HepG2 (cell line): Measurements from ENCODE around the gene MDP1. TPM values are rescaled to one million over a fixed set of nuclear protein-coding genes. Genes with fewer than 3 reads are reported as not detected.
A peak's percentile ranks its signal among the peaks of the same experiment; 100 is the strongest.

Experiments
- FIP1L1 ChIP-seq: fragments of 200-400 bp; formaldehyde crosslinking; IDR thresholded peaks from 2 replicates; pipeline ENCODE4 v1.6.1; 2018; ENCODE audit warnings: low read depth, mild to moderate bottlenecking, low read length, moderate library complexity, borderline replicate concordance; ENCODE audit not compliant: insufficient read depth
- JDP2 ChIP-seq: sonication (generic); formaldehyde crosslinking; IDR thresholded peaks from 2 replicates; pipeline ENCODE4 v1.8.1; 2022; ENCODE audit warnings: missing genetic modification reagents, borderline replicate concordance
- NFE2L2 ChIP-seq: fragments of 150-350 bp; IDR thresholded peaks from 2 replicates; pipeline ENCODE4 v1.6.1; 2014; ENCODE audit warnings: low read length
- NR2F1 ChIP-seq, 2 experiments: fragments of 450-650 bp in 1 of 2; formaldehyde crosslinking in 1 of 2; IDR thresholded peaks; 2 replicates each; pipeline versions ENCODE4 v1.5.0 to v1.6.1; 2016 to 2020; ENCODE audit warnings: mild to moderate bottlenecking in 1 of 2, missing compliant biosample characterization in 1 of 2, missing genetic modification reagents in 1 of 2, moderate library complexity in 1 of 2
- SMARCC2 ChIP-seq: fragments of 450-650 bp; IDR thresholded peaks from 2 replicates; pipeline ENCODE4 v1.6.1; 2017; ENCODE audit warnings: antibody characterized with exemption, mild to moderate bottlenecking
- ZBTB38 ChIP-seq: sonication (generic); formaldehyde crosslinking; IDR thresholded peaks from 2 replicates; pipeline ENCODE4 v1.5.1; 2020; ENCODE audit warnings: mild to moderate bottlenecking, missing genetic modification reagents
- ZMAT3 ChIP-seq: sonication (generic); formaldehyde crosslinking; conservative IDR thresholded peaks from 2 replicates; pipeline ENCODE4 v1.7.0; 2021; ENCODE audit warnings: missing genetic modification reagents
- ZNF224 ChIP-seq: sonication (generic); formaldehyde crosslinking; IDR thresholded peaks from 2 replicates; pipeline ENCODE4 v1.5.0; 2020; ENCODE audit warnings: mild to moderate bottlenecking, missing genetic modification reagents
- ZNF256 ChIP-seq: sonication (generic); formaldehyde crosslinking; conservative IDR thresholded peaks from 2 replicates; pipeline ENCODE4 v1.4.0; 2020; ENCODE audit warnings: missing genetic modification reagents
- ZNF282 ChIP-seq: fragments of 450-650 bp; IDR thresholded peaks from 2 replicates; pipeline ENCODE4 v1.6.1; 2018; ENCODE audit not compliant: partially characterized antibody
- ZNF619 ChIP-seq: sonication (generic); formaldehyde crosslinking; IDR thresholded peaks from 2 replicates; pipeline ENCODE4 v1.4.0; 2020; ENCODE audit warnings: mild to moderate bottlenecking, missing genetic modification reagents
- ZSCAN12 ChIP-seq: sonication (generic); formaldehyde crosslinking; IDR thresholded peaks from 2 replicates; pipeline ENCODE4 v1.9.0; 2021; ENCODE audit warnings: mild to moderate bottlenecking, missing genetic modification reagents
- polyA plus RNA-seq, 8 experiments: library from polyadenylated mRNA; depleted of rRNA in 3 of 8; stranded (reverse) in 7 of 8; unstranded in 1 of 8; fragments of >200 nt; fragmentation: Illumina TruSeq in 4 of 8; extraction: Trizol in 4 of 8; gene quantifications; 2 replicates each; pipeline versions ENCODE4 v1.2.1 to v1.2.3, GENCODE V29; 2011 to 2016; ENCODE audit warnings: low read depth in 4 of 8, missing spikeins in 1 of 8, mixed read lengths in 1 of 8; ENCODE audit not compliant: insufficient read depth in 1 of 8
- total RNA-seq, 5 experiments: library from RNA; depleted of rRNA; stranded (reverse); fragments of >200 nt; fragmentation: Illumina TruSeq; extraction: Trizol; gene quantifications; 2 replicates each; pipeline ENCODE4 v1.2.3, GENCODE V29; 2016; ENCODE audit warnings: low read depth in 1 of 5
- TF ChIP-seq, protein P1 (sequence below): sonication (generic); formaldehyde crosslinking; IDR thresholded peaks from 2 replicates; pipeline ENCODE4 v1.5.0; 2020; ENCODE audit warnings: missing genetic modification reagents
- TF ChIP-seq, protein P2 (sequence below): IDR thresholded peaks from 2 replicates; pipeline ENCODE4 v1.6.1; 2018; ENCODE audit warnings: missing genetic modification reagents
- TF ChIP-seq, protein P3 (sequence below): sonication (generic); formaldehyde crosslinking; IDR thresholded peaks from 2 replicates; pipeline ENCODE4 v1.5.1; 2020; ENCODE audit warnings: mild to moderate bottlenecking, missing genetic modification reagents, borderline replicate concordance
- TF ChIP-seq, protein P4 (sequence below), 2 experiments: IDR thresholded peaks; 2 replicates each; pipeline ENCODE4 v1.6.1; 2011 to 2012; ENCODE audit warnings: low read length in 2 of 2, borderline replicate concordance in 1 of 2, low read depth in 1 of 2, mild to moderate bottlenecking in 1 of 2, moderate library complexity in 1 of 2
- TF ChIP-seq, protein P5 (sequence below): sonication (generic); formaldehyde crosslinking; IDR thresholded peaks from 2 replicates; pipeline ENCODE4 v1.4.0; 2020; ENCODE audit warnings: missing genetic modification reagents

Gene MDP1
- total and polyA plus RNA-seq, 2 of the 13 experiments (the other 11 are each of a cell fraction or from before 2014, with no cell fraction given): 44.1 to 48.7 TPM

DNA sequence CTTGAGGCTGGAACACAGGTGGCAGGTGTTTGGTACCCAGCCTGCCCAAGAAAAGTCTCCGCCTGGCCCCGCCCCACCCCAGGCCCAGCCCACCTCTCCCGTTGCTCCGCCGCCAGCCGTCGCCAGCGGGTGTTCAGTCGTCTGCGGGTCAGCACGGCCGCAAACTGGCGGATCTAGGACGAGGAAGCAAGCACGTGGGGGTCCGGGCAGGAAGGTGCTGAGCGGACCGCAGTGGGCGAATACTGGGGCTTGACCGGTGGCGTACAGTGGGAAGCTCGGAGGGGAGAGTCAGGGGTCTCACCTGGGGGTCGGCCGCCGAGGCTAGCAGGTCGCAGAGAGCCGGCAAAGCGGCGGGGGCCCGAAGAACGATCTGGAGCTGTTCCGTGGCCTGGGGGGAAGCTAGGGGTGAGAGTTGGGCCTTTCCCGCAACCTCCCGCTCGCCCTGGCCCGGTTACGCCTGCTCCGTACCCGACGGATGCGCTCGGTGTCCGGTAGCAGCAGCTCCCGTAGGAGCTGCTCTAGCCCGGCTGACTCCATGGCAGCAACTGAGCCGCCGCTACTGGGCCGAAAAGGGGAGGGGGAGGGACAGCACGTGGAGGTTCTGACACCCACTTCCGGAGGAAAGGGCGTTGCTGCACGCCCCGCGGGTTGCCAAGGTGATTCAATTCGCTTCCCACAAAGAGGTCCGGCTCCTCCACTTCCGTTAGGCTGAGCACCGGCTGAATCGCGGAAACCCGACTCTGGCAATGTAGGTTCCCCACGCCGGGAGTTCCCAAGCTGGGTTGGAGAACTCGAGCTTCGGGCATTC is 27.4 kb downstream of the MDP1 start, which contains the start of gene IPO4 (continued):
- TF ChIP-seq, protein P1, sequence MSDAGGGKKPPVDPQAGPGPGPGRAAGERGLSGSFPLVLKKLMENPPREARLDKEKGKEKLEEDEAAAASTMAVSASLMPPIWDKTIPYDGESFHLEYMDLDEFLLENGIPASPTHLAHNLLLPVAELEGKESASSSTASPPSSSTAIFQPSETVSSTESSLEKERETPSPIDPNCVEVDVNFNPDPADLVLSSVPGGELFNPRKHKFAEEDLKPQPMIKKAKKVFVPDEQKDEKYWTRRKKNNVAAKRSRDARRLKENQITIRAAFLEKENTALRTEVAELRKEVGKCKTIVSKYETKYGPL (CRISPR knock-in tag): peak; percentile 82
- TF ChIP-seq NR2F1 (CRISPR knock-in tag; IDR thresholded peaks at IDR 0.05) (peak in 1 of 2 experiments; percentile 43; a peak in 1 of 4 replicates), FIP1L1 (peak; percentile 93; the same call in 1 of the 2 replicates), ZMAT3 (peak; percentile 95), ZBTB38 (peak; percentile 92), ZNF619 (CRISPR knock-in tag) (peak; percentile 98; the same call in 1 of the 2 replicates), ZNF224 (peak; percentile 98), ZNF256 (CRISPR knock-in tag) (peak; percentile 94), ZSCAN12 (CRISPR knock-in tag) (peak; percentile 76; the same call in 1 of the 2 replicates), JDP2 (CRISPR knock-in tag) (no peak), SMARCC2 (no peak; the same call in 1 of the 2 replicates), ZNF282 (no peak), NFE2L2 (peak; percentile 57)
- TF ChIP-seq, protein P2, sequence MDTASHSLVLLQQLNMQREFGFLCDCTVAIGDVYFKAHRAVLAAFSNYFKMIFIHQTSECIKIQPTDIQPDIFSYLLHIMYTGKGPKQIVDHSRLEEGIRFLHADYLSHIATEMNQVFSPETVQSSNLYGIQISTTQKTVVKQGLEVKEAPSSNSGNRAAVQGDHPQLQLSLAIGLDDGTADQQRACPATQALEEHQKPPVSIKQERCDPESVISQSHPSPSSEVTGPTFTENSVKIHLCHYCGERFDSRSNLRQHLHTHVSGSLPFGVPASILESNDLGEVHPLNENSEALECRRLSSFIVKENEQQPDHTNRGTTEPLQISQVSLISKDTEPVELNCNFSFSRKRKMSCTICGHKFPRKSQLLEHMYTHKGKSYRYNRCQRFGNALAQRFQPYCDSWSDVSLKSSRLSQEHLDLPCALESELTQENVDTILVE (CRISPR knock-in tag): peak; percentile 99
- TF ChIP-seq, protein P3, sequence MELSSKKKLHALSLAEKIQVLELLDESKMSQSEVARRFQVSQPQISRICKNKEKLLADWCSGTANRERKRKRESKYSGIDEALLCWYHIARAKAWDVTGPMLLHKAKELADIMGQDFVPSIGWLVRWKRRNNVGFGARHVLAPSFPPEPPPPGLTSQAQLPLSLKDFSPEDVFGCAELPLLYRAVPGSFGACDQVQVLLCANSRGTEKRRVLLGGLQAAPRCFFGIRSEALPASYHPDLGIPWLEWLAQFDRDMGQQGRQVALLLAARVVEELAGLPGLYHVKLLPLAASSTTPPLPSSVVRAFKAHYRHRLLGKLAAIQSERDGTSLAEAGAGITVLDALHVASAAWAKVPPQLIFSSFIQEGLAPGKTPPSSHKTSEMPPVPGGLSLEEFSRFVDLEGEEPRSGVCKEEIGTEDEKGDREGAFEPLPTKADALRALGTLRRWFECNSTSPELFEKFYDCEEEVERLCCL: peak; percentile 81
- TF ChIP-seq, protein P4, sequence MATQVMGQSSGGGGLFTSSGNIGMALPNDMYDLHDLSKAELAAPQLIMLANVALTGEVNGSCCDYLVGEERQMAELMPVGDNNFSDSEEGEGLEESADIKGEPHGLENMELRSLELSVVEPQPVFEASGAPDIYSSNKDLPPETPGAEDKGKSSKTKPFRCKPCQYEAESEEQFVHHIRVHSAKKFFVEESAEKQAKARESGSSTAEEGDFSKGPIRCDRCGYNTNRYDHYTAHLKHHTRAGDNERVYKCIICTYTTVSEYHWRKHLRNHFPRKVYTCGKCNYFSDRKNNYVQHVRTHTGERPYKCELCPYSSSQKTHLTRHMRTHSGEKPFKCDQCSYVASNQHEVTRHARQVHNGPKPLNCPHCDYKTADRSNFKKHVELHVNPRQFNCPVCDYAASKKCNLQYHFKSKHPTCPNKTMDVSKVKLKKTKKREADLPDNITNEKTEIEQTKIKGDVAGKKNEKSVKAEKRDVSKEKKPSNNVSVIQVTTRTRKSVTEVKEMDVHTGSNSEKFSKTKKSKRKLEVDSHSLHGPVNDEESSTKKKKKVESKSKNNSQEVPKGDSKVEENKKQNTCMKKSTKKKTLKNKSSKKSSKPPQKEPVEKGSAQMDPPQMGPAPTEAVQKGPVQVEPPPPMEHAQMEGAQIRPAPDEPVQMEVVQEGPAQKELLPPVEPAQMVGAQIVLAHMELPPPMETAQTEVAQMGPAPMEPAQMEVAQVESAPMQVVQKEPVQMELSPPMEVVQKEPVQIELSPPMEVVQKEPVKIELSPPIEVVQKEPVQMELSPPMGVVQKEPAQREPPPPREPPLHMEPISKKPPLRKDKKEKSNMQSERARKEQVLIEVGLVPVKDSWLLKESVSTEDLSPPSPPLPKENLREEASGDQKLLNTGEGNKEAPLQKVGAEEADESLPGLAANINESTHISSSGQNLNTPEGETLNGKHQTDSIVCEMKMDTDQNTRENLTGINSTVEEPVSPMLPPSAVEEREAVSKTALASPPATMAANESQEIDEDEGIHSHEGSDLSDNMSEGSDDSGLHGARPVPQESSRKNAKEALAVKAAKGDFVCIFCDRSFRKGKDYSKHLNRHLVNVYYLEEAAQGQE (IDR thresholded peaks at IDR 0.05; ENCODE audit: borderline replicate concordance in 1 of 2, low read depth in 1 of 2, low read length in 2 of 2): peak in 1 of 2 experiments; percentile 78; a peak in 2 of 4 replicates
- TF ChIP-seq, protein P5, sequence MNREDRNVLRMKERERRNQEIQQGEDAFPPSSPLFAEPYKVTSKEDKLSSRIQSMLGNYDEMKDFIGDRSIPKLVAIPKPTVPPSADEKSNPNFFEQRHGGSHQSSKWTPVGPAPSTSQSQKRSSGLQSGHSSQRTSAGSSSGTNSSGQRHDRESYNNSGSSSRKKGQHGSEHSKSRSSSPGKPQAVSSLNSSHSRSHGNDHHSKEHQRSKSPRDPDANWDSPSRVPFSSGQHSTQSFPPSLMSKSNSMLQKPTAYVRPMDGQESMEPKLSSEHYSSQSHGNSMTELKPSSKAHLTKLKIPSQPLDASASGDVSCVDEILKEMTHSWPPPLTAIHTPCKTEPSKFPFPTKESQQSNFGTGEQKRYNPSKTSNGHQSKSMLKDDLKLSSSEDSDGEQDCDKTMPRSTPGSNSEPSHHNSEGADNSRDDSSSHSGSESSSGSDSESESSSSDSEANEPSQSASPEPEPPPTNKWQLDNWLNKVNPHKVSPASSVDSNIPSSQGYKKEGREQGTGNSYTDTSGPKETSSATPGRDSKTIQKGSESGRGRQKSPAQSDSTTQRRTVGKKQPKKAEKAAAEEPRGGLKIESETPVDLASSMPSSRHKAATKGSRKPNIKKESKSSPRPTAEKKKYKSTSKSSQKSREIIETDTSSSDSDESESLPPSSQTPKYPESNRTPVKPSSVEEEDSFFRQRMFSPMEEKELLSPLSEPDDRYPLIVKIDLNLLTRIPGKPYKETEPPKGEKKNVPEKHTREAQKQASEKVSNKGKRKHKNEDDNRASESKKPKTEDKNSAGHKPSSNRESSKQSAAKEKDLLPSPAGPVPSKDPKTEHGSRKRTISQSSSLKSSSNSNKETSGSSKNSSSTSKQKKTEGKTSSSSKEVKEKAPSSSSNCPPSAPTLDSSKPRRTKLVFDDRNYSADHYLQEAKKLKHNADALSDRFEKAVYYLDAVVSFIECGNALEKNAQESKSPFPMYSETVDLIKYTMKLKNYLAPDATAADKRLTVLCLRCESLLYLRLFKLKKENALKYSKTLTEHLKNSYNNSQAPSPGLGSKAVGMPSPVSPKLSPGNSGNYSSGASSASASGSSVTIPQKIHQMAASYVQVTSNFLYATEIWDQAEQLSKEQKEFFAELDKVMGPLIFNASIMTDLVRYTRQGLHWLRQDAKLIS (CRISPR knock-in tag): peak; percentile 95
